GM19328 (cell line): ENCODE data around the gene RPS15.

Experiments used
- ATAC-seq: cut with Tn5 transposase; IDR thresholded peaks from one replicate; pipeline ENCODE4 v1.9.1; 2021; ENCODE audit warnings: mild to moderate bottlenecking, moderate library complexity; ENCODE audit not compliant: unreplicated experiment

RPS15 gene

GRCh38 chr19:1450735-1451731, 12.8 kb downstream of the RPS15 start:
- ATAC-seq, result no peak

DNA sequence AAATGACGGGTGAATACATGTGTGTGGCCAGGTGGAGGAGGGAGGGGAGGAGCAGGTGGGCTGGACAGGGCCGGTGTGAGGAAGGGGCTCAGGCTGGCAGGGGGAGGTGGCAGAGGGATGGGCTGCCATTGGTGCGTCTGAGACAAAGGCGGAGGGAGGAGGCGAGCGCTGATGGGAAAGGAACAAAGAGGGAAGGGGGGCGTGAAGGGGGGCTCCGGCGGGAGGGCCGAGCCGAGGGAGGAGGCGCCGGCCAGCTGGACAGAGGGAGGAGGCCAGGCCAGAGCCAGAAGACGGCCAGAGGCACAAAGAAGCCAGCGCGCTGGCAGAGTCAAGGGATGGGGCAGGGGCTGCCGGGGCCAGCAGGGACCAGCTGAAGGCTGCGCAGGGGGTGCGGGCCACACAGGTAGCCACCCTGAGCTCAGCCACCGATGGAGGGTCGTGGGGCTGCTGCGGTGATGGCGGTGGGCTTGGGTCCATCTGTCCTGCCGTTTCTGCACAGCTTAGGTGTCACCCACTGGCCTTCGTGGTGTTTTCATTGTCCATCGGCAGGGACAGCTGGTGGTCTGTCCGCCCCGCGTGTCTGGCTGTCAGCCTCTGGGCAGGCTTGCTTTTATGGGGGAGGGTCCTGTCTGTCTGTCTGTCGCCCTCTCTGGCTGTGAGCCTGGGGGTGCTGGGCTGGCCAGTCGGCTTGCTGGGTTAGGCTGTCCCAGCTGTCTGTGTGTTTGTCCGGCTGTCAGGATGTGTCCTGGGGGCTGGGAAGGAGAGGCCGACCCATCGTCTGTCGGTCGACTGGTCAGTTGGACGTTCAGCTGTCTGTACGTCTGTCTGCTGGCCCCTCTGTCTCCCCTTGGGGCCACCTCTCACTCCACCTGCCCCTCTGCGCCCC, 14.0 kb downstream of the RPS15 start:
- ATAC-seq, result no peak

DNA sequence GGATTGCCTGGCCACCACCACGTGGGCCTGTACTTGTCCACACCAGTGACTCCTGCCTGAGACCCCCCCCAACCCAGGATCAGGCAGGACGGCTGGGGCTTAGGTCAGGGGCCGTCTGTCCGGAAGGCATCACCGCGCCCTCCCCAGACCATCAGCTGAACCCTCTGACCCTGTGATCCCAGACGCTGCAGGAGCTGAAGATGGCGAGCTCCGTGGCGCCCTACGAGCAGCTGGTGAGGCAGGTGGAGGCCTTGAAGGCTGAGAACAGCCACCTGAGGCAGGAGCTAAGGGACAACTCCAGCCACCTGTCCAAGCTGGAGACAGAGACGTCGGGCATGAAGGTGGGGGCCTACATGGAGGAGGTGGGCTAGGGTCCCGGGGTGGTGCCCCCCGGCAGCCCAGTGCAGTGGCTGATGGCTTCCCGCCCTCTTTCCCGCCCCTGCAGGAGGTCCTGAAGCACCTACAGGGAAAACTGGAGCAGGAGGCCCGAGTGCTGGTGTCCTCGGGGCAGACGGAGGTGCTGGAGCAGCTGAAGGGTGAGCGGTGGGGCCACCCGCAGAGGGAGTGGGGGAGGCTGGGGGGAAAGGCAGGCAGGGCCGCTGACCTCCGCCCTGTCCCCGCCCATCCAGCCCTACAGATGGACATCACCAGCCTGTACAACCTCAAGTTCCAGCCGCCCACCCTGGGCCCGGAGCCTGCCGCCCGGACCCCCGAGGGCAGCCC, 14.8 kb downstream of the RPS15 start:
- no peak for ATAC-seq

DNA sequence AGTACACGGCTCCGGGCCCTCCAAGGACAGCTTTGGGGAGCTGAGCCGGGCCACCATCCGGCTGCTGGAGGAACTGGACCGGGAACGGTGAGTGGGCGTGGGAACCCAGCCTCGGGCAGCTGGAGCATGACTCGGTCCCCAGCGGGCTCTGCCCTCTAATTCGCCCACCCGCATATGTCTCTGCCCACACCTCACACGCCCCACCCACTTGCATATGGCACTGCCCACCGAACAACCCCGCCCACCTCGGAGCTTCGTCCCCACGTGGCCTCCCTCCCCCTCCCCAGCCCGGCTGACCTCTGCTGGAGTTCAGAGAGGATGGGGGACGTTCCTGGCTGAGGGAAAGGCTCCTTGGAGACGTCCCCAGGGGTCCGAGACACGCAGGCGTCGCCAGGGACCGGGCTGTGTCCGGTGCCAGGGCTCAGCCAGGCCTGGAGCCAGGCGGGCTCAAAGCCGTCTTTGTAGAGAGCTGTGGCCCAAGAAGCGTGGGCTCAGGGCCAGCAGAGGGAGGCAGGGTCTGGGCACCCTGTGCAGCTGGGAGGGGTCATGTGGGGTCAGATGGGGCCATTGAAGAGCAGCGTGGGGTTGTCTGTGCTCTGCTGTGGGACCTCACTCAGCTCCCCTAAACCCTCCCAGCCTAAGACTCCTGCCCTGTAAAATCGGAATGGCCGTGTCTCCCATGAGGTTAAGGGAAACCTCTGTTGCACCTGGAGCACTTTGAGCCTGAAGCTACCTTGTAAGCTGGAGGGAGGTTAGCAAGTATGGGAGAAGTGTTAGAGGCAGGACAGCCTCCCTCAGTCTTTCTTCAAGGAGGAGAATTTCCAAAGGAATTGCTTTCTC, 15.5 kb downstream of the RPS15 start:
- no peak for ATAC-seq

- no peak for ATAC-seq
These were observed 16.8 kb downstream of the RPS15 start for GRCh38 chr19:1455002-1455335.

DNA sequence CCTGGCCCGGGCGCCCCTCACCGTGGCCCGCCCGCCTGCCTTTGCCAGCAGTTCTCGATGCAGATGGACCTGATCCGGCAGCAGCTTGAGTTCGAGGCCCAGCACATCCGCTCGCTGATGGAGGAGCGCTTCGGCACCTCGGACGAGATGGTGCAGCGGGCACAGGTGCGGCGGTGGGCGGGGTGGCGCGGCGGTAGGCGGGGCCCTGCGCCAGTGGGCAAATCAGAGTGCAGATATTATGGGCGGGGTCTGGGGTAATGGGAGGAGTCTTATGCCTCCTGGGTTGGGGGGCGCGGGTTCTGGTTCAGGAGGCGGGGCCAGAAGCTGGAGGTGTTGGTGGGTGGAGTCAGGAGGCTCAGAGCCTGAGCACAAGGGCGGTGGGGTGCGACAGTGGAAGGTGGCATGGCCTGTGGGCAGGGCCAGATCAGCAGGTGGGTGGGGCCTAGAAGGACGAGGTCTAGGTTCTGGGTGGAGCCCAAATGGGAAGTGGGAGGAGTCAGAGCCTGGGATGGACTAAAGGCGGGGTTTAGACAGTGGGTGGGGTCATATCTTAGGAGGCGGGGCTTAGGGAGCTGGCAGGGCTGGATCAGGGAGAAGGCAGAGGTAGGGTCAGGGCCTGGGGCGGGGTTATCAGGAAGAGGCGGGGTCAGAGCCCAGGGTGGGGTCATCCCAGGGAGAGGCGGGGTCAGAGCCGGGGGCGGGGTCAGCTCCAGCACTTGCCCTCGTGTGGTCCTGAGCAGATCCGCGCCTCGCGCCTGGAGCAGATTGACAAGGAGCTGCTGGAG, 17.3 kb downstream of the RPS15 start:
- ATAC-seq, result no peak

DNA sequence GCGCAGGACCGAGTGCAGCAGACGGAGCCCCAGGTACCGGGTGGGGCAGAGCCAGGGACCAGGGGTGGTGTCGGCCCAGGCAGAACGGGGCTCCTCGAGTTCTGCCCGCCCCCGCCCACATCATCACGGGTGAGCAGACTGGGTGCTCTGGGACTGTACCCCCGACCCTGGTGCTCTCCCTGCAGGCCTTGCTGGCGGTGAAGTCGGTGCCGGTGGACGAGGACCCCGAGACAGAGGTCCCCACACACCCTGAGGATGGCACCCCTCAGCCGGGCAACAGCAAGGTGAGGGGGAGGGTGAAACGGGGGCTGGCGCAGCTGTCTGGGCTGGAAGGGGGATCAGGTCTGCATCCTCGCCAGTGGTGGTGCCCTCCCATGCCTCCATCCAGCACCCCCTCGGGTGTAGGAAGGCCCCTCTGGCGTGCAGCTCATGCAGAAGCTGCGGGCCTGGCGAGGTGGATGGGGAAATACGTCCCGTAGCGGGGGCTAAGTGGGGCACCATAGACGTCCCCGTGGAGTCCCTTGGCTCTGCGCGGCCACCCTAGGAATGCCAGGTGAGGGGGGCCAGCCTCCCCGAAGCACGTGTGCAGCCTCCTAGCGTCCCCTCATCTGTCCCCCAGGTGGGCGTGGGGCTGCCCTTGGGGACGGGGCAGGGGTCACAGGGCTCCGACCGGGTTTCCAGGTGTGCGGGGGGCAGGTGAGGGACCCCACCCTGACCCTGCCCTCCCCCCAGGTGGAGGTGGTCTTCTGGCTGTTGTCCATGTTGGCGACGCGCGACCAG, 18.1 kb downstream of the RPS15 start:
- no peak for ATAC-seq

DNA sequence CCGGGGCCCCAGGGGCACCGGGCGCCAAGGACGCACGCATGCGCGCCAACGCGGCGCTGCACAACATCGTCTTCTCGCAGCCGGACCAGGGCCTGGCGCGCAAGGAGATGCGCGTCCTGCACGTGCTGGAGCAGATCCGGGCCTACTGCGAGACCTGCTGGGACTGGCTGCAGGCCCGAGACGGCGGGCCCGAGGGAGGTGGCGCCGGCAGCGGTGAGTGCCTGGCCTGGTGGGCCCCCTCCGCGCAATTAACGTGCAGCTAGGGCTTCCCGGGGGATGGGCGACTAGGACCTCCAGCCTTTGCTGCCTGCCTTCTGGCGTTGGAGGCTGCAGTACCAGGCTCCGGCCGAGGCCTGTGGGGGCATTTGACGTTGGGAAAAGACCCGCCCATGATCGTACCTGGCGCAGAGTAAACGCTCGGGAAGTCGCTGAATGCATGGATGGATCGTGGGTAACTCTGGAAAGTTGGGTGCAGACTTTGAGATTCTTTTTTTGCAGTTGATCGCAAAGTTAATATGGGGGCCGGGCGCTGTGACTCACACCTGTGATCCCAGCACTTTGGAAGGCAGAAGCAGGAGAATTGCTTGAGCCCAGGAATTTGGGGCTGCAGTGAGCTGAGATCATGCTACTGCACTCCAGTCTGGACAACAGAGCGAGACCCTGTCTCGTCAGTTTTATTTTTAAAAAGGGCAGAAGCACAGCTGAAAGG, 19.0 kb downstream of the RPS15 start:
- no peak for ATAC-seq

DNA sequence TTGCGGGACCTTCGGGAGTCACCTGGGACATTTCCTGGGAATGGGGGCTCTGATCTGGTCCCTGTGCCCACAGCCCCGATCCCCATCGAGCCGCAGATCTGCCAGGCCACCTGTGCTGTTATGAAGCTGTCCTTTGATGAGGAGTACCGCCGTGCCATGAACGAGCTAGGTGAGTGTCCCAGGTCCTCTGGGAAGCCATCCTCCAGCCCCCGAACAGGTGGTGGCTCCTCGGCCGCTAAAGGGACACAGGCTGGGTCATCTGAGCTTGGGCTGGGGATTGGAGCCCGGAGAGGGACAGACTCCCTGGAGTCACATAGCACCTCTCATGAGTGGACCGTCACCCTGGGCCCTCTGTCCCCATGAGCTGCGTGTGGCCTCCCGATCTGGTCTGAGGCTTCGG, 19.7 kb downstream of the RPS15 start:
- ATAC-seq, result no peak

- no peak for ATAC-seq
These were observed 21.3 kb downstream of the RPS15 start for GRCh38 chr19:1459479-1459878.

DNA sequence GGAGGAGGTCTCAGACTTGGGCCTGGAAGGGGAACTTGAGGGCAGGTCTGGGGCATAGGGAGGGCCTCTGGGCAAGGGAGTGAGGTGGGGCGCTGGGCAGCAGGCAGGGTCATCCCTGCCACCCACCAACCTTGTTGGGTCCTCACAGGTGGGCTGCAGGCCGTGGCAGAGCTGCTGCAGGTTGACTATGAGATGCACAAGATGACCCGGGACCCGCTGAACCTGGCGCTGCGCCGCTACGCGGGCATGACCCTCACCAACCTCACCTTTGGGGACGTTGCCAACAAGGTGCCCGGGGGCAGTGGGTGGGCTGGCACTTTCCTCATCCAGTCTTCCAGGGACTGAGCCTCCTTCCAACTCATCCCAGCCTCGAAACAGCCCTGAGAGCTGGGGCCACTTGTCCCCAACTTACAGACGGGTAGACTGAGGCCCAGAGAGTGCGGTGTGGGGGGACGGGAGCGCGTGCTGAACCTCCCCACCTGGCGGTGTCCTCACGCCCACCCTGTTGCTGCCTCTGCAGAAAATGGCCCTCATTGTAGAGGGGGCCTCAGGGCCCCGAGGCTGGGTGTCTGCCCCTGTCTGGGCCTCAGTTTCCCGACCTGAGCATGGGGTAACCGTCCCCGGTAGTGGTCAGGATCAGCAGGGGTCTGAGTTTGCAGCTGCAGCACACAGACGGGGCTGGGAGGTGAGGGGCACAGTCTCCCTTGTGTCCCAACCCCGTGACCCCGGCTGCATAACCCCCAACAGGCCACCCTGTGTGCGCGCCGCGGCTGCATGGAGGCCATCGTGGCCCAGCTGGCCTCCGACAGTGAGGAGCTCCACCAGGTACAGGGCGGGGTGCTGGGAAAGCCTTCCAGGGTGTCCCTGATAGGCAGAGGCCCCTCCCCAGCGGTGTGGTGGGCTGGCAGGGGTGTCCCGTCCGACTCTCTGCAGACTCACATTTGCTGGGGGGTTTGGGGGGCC, 22.1 kb downstream of the RPS15 start:
- ATAC-seq, result no peak

DNA sequence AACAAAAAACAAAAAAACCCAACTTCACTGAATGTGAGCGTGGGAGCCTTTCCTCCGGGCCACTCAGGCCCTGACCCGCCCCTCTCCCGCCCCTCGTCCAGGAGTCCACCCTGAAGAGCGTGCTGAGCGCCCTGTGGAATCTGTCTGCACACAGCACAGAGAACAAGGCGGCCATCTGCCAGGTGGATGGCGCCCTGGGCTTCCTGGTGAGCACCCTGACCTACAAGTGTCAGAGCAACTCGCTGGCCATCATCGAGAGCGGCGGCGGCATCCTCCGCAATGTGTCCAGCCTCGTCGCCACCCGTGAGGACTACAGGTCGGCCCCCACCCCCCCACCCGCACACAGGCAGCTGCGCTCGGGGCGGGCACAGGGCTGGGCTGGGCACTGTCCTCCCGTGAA, 23.7 kb downstream of the RPS15 start:
- ATAC-seq, result no peak

DNA sequence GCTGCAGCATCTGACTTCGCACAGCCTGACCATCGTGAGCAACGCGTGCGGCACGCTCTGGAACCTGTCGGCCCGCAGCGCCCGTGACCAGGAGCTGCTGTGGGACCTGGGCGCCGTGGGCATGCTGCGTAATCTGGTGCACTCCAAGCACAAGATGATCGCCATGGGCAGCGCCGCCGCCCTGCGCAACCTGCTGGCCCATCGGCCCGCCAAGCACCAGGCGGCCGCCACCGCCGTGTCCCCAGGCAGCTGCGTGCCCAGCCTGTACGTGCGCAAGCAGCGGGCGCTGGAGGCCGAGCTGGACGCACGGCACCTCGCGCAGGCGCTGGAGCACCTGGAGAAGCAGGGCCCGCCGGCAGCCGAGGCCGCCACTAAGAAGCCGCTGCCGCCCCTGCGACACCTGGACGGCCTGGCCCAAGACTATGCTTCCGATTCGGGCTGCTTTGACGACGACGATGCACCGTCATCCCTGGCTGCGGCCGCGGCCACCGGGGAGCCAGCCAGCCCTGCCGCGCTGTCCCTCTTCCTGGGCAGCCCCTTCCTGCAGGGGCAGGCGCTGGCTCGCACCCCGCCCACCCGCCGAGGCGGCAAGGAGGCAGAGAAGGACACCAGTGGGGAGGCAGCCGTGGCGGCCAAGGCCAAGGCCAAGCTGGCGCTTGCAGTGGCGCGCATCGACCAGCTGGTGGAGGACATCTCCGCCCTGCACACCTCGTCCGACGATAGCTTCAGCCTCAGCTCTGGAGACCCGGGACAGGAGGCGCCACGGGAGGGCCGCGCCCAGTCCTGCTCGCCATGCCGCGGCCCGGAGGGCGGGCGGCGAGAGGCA, 27.2 kb downstream of the RPS15 start:
- no peak for ATAC-seq

- ATAC-seq, result no peak
These were observed 27.8 kb downstream of the RPS15 start for GRCh38 chr19:1466018-1466460.

DNA sequence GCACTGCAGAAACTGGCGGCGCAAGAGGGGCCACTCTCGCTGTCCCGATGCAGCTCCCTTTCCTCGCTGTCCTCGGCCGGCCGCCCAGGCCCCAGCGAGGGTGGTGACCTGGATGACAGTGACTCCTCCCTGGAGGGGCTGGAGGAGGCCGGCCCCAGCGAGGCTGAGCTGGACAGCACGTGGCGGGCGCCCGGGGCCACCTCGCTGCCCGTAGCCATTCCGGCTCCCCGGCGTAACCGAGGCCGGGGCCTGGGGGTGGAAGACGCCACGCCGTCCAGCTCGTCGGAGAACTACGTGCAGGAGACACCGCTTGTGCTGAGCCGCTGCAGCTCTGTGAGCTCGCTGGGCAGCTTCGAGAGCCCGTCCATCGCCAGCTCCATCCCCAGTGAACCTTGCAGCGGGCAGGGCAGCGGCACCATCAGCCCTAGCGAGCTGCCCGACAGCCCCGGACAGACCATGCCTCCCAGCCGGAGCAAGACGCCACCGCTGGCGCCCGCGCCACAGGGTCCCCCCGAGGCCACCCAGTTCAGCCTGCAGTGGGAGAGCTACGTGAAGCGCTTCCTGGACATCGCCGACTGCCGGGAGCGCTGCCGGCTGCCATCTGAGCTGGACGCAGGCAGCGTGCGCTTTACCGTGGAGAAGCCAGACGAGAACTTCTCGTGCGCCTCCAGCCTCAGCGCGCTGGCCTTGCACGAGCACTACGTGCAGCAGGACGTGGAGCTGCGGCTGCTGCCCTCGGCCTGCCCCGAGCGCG, 28.4 kb downstream of the RPS15 start:
- ATAC-seq, result no peak

GRCh38 chr19:1467215-1467489, 29.0 kb downstream of the RPS15 start:
- ATAC-seq, result no peak
